ENCODE results near the gene IP6K3. TPM values are rescaled to one million over a fixed set of nuclear protein-coding genes. Genes with fewer than 3 reads are reported as not detected.

The IP6K3 gene
- total RNA-seq, 1 experiment from 2014 or later = not detected

DNA sequence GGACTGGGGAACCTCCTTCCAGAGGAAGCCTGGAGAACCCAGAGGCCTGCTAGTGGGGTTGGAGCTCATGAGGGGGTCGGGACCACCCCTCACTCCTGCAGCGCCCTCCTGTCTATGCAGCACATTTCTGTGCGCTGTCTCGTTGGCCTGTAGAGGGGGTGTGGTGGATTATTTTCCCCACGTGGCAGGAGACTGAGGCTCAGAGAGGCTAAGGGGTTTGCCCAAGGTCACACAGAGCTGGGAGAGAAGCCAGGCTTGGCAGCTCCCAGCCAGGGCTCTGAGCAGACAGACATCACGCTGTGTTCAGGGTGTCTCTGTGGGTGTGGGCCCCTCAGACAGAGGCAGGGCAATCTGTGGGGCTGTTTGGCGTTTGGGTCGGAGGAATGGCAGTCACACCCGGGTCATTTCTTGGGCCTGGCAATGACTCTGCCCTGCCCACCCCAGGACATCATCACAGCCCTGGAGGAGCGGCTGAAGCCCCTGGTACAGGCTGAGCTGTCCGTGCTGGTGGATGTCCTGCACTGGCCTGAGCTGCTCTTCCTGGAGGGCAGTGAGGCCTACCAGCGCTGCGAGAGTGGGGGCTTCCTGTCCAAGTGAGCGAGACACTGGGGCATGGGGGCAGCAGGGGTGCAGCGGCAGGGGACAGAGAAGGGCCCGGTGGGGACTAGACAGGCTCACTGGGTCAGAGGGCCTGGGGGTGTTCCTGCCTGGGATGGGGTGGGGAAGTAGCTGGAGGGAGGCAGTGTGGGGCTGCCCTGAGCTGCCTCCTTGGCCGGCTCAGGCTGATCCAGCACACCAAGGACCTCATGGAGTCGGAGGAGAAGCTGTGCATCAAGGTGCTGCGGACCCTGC is 62.9 kb downstream of the IP6K3 start:
- ChIA-PET CTCF (interaction anchor here (1.6 kb wide), 1 partner anchor 97 kb away, joined by 3 read pairs; no protein-coding TSS in a partner anchor), POLR2A (no interaction called here)
- BruUV-seq (replicated peaks) = no TSS peak
- Histone ChIP-seq H3K27ac (ENCODE audit: low read length) (no peak overlapping the region), H3K4me3 (ENCODE audit: low read depth in 2 of 2, low read length in 2 of 2) (no peak overlapping the region), H3K36me3 (ENCODE audit: control insufficient read depth, insufficient read depth, low read length) (no peaks in the 10 kb centered on the region), H3K9me3 (ENCODE audit: control insufficient read depth, insufficient read depth, low read depth, low read length) (no peaks in the 10 kb centered on the region), H3K27me3 (ENCODE audit: control insufficient read depth, insufficient read depth, low read length) (no peaks in the 10 kb centered on the region), H3K4me1 (ENCODE audit: control insufficient read depth, insufficient read depth, low read length) (no peaks in the 10 kb centered on the region)
- ATAC-seq = no peak
- DNase-seq (ENCODE audit: low read depth, low spot score) = no peak
- in situ Hi-C loops (cut with HindIII; ENCODE audit: low pct_unique_long_range_greater_than_20kb, low sequenced_read_pairs) = no loop called here
- intact Hi-C loops (cut with micrococcal nuclease; ENCODE audit: unreplicated experiment) = no loop called here
- no peak for TF ChIP-seq TCF7L2 (IDR thresholded peaks at IDR 0.05; ENCODE audit: low read depth, low read length)
- TF ChIP-seq, protein P1, sequence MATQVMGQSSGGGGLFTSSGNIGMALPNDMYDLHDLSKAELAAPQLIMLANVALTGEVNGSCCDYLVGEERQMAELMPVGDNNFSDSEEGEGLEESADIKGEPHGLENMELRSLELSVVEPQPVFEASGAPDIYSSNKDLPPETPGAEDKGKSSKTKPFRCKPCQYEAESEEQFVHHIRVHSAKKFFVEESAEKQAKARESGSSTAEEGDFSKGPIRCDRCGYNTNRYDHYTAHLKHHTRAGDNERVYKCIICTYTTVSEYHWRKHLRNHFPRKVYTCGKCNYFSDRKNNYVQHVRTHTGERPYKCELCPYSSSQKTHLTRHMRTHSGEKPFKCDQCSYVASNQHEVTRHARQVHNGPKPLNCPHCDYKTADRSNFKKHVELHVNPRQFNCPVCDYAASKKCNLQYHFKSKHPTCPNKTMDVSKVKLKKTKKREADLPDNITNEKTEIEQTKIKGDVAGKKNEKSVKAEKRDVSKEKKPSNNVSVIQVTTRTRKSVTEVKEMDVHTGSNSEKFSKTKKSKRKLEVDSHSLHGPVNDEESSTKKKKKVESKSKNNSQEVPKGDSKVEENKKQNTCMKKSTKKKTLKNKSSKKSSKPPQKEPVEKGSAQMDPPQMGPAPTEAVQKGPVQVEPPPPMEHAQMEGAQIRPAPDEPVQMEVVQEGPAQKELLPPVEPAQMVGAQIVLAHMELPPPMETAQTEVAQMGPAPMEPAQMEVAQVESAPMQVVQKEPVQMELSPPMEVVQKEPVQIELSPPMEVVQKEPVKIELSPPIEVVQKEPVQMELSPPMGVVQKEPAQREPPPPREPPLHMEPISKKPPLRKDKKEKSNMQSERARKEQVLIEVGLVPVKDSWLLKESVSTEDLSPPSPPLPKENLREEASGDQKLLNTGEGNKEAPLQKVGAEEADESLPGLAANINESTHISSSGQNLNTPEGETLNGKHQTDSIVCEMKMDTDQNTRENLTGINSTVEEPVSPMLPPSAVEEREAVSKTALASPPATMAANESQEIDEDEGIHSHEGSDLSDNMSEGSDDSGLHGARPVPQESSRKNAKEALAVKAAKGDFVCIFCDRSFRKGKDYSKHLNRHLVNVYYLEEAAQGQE (IDR thresholded peaks at IDR 0.05; ENCODE audit: insufficient read depth in 1 of 2, low read depth in 2 of 2, low read length in 1 of 2) = no peak
- TF ChIP-seq SIN3A (IDR thresholded peaks at IDR 0.05; ENCODE audit: borderline replicate concordance, insufficient read depth, low read depth, low read length) = no peak

- Histone ChIP-seq H3K27me3 (ENCODE audit: control insufficient read depth, insufficient read depth, low read length) (no peaks in the 10 kb centered on the region), H3K27ac (ENCODE audit: low read length) (no peak overlapping the region), H3K4me1 (ENCODE audit: control insufficient read depth, insufficient read depth, low read length) (no peaks in the 10 kb centered on the region), H3K9me3 (ENCODE audit: control insufficient read depth, insufficient read depth, low read depth, low read length) (no peaks in the 10 kb centered on the region), H3K4me3 (ENCODE audit: low read depth in 2 of 2, low read length in 2 of 2) (no peak overlapping the region), H3K36me3 (ENCODE audit: control insufficient read depth, insufficient read depth, low read length) (no peaks in the 10 kb centered on the region)
- ATAC-seq (no peak), DNase-seq (ENCODE audit: low read depth, low spot score) (no peak)
- in situ Hi-C loops (cut with HindIII; ENCODE audit: low pct_unique_long_range_greater_than_20kb, low sequenced_read_pairs) = no loop called here
- POLR2A ChIA-PET = interaction anchor here (1.3 kb wide), 1 partner anchor 10 kb away, joined by 5 read pairs; no protein-coding TSS in a partner anchor
- TF ChIP-seq SIN3A (IDR thresholded peaks at IDR 0.05; ENCODE audit: borderline replicate concordance, insufficient read depth, low read depth, low read length) (no peak), POLR2AphosphoS5 (IDR thresholded peaks at IDR 0.05; ENCODE audit: low read depth, low read length) (no peak), TCF7L2 (IDR thresholded peaks at IDR 0.05; ENCODE audit: low read depth, low read length) (no peak)
- TF ChIP-seq, protein P2, sequence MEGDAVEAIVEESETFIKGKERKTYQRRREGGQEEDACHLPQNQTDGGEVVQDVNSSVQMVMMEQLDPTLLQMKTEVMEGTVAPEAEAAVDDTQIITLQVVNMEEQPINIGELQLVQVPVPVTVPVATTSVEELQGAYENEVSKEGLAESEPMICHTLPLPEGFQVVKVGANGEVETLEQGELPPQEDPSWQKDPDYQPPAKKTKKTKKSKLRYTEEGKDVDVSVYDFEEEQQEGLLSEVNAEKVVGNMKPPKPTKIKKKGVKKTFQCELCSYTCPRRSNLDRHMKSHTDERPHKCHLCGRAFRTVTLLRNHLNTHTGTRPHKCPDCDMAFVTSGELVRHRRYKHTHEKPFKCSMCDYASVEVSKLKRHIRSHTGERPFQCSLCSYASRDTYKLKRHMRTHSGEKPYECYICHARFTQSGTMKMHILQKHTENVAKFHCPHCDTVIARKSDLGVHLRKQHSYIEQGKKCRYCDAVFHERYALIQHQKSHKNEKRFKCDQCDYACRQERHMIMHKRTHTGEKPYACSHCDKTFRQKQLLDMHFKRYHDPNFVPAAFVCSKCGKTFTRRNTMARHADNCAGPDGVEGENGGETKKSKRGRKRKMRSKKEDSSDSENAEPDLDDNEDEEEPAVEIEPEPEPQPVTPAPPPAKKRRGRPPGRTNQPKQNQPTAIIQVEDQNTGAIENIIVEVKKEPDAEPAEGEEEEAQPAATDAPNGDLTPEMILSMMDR (IDR thresholded peaks at IDR 0.05) = no peak
- TF ChIP-seq, protein P1 (IDR thresholded peaks at IDR 0.05; ENCODE audit: insufficient read depth in 1 of 2, low read depth in 2 of 2, low read length in 1 of 2) = no peak
- CTCF ChIA-PET = interaction anchor here (1.6 kb wide), 1 partner anchor 96 kb away, joined by 3 read pairs; no protein-coding TSS in a partner anchor
- intact Hi-C loops (cut with micrococcal nuclease; ENCODE audit: unreplicated experiment) = no loop called here
- no TSS peak for BruUV-seq (replicated peaks)
These were observed 63.6 kb downstream of the IP6K3 start for GRCh38 chr6:33683051-33683571.

Data from Panc1 (cell line).